ENCODE measurements around the gene MMP17.

Gene MMP17

DNA sequence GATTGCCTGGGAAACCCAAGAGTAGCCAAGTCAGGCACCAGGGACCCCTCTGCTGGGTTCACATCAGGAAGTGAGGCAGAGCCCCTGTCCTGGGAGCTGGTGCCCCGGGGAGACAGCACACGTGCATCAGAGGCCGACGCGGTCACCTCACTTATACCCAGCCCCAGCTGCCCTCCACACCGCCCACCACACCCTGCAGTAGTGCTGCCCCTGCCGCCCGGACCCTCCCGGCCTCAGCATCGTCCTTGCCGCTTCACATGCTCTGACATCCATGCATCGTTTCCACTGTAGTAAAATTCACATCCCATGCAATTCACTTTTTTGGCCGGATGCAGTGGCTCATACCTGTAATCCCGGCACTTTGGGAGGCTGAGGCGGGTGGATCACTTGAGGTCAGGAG is 14.0 kb downstream of the MMP17 start:
- no peaks in the 10 kb centered on the region for H3K4me1 ChIP-seq (ENCODE audit: low read length)
- no peak overlapping the region for H3K4me3 ChIP-seq (ENCODE audit: low read length)
- no peaks in the 10 kb centered on the region; the same call in 1 of the 2 replicates for H3K27me3 ChIP-seq (replicated peaks; ENCODE audit: insufficient read depth, low read length)
- no peak overlapping the region for H3K4me2 ChIP-seq (ENCODE audit: low read depth, low read length)
- no peaks in the 10 kb centered on the region for H3K9me2 ChIP-seq (replicated peaks; ENCODE audit: insufficient read depth, low read length)
- no peaks in the 10 kb centered on the region for H3F3A ChIP-seq (ENCODE audit: insufficient read depth, low read length)
- H3K9me3 ChIP-seq (replicated peaks; ENCODE audit: insufficient read depth, low read length): no peaks in the 10 kb centered on the region
- H3K79me2 ChIP-seq (ENCODE audit: low read length): no peaks in the 10 kb centered on the region
- no peaks in the 10 kb centered on the region for H3K36me3 ChIP-seq (replicated peaks; ENCODE audit: insufficient read depth, low read length)
- H3K9ac ChIP-seq (ENCODE audit: low read length): no peak overlapping the region
- H3K27ac ChIP-seq (ENCODE audit: low read length): no peak overlapping the region
- no peak for DNase-seq
- TF ChIP-seq, protein P1, sequence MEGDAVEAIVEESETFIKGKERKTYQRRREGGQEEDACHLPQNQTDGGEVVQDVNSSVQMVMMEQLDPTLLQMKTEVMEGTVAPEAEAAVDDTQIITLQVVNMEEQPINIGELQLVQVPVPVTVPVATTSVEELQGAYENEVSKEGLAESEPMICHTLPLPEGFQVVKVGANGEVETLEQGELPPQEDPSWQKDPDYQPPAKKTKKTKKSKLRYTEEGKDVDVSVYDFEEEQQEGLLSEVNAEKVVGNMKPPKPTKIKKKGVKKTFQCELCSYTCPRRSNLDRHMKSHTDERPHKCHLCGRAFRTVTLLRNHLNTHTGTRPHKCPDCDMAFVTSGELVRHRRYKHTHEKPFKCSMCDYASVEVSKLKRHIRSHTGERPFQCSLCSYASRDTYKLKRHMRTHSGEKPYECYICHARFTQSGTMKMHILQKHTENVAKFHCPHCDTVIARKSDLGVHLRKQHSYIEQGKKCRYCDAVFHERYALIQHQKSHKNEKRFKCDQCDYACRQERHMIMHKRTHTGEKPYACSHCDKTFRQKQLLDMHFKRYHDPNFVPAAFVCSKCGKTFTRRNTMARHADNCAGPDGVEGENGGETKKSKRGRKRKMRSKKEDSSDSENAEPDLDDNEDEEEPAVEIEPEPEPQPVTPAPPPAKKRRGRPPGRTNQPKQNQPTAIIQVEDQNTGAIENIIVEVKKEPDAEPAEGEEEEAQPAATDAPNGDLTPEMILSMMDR (IDR thresholded peaks at IDR 0.05; ENCODE audit: low read length): no peak
- TF ChIP-seq EZH2 (optimal IDR thresholded peaks at IDR 0.05; ENCODE audit: low read depth, low read length): no peak
- no peak for TF ChIP-seq EZH2phosphoT487 (IDR thresholded peaks at IDR 0.05; ENCODE audit: low read length)
- no peaks in the 10 kb centered on the region for H4K20me1 ChIP-seq (ENCODE audit: insufficient read depth, low read length)
- H2AFZ ChIP-seq (ENCODE audit: low read length): no peak overlapping the region

DNA sequence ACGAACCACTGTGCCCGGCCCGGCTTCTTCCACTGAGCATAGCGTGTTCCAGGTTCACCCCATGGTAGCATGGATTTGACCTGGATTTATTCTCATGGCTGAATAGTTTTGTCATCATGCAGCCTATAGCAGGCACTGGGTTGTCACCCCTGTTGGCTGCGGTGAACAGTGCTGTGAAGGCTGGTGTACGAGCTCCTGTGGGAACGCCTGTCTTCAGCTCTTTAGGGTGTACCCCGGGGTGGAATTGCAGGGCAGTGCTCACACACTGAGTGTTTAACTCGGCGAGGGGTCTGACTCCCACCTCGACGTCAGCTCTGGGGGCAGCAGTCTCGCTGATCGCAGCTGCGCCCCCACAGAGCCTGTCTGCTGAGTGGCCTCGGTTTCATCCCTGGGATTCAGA is 15.3 kb downstream of the MMP17 start:
- Histone ChIP-seq H3K36me3 (replicated peaks; ENCODE audit: insufficient read depth, low read length) (no peaks in the 10 kb centered on the region), H3K9me3 (replicated peaks; ENCODE audit: insufficient read depth, low read length) (no peaks in the 10 kb centered on the region), H3K9ac (ENCODE audit: low read length) (no peak overlapping the region), H3K4me2 (ENCODE audit: low read depth, low read length) (no peak overlapping the region), H2AFZ (ENCODE audit: low read length) (no peak overlapping the region), H3K27me3 (replicated peaks; ENCODE audit: insufficient read depth, low read length) (no peaks in the 10 kb centered on the region; the same call in 1 of the 2 replicates), H3K79me2 (ENCODE audit: low read length) (no peaks in the 10 kb centered on the region), H3F3A (ENCODE audit: insufficient read depth, low read length) (no peaks in the 10 kb centered on the region), H3K27ac (ENCODE audit: low read length) (no peak overlapping the region), H3K4me1 (ENCODE audit: low read length) (no peaks in the 10 kb centered on the region), H3K9me2 (replicated peaks; ENCODE audit: insufficient read depth, low read length) (no peaks in the 10 kb centered on the region), H3K4me3 (ENCODE audit: low read length) (no peak overlapping the region), H4K20me1 (ENCODE audit: insufficient read depth, low read length) (no peaks in the 10 kb centered on the region)
- no peak for TF ChIP-seq EZH2phosphoT487 (IDR thresholded peaks at IDR 0.05; ENCODE audit: low read length)
- DNase-seq: no peak

DNA sequence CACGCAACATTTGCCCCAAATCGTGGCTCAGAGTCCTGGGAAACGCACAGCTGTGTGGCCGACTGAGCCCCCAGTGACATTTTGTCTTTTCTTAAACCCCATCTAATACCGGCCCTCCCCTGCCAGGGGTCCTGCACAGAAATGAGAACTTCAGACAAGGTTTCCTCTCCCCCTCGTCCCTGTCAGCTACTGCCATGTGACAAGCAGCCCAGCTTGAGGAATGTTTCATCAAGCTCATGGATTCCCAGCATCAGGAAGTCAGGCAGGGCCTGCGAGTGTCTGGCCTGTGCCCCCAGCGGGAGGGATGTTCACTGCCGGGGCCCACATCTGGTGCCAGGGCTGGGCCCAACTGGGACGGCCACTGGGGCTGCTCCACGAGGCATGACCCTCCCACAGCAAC is 15.9 kb downstream of the MMP17 start:
- no peak for DNase-seq
- Histone ChIP-seq H3K36me3 (replicated peaks; ENCODE audit: insufficient read depth, low read length) (no peaks in the 10 kb centered on the region), H3K27me3 (replicated peaks; ENCODE audit: insufficient read depth, low read length) (no peaks in the 10 kb centered on the region; the same call in 1 of the 2 replicates), H3K4me2 (ENCODE audit: low read depth, low read length) (no peak overlapping the region), H4K20me1 (ENCODE audit: insufficient read depth, low read length) (no peaks in the 10 kb centered on the region), H3F3A (ENCODE audit: insufficient read depth, low read length) (no peaks in the 10 kb centered on the region), H3K4me3 (ENCODE audit: low read length) (no peak overlapping the region), H3K27ac (ENCODE audit: low read length) (no peak overlapping the region), H3K9me3 (replicated peaks; ENCODE audit: insufficient read depth, low read length) (no peaks in the 10 kb centered on the region), H3K9me2 (replicated peaks; ENCODE audit: insufficient read depth, low read length) (no peaks in the 10 kb centered on the region), H3K9ac (ENCODE audit: low read length) (no peak overlapping the region), H2AFZ (ENCODE audit: low read length) (no peak overlapping the region), H3K79me2 (ENCODE audit: low read length) (no peaks in the 10 kb centered on the region), H3K4me1 (ENCODE audit: low read length) (no peaks in the 10 kb centered on the region)
- no peak for TF ChIP-seq EZH2phosphoT487 (IDR thresholded peaks at IDR 0.05; ENCODE audit: low read length)
- TF ChIP-seq, protein P1 (IDR thresholded peaks at IDR 0.05; ENCODE audit: low read length): no peak
- no peak for TF ChIP-seq EZH2 (optimal IDR thresholded peaks at IDR 0.05; ENCODE audit: low read depth, low read length)

DNA sequence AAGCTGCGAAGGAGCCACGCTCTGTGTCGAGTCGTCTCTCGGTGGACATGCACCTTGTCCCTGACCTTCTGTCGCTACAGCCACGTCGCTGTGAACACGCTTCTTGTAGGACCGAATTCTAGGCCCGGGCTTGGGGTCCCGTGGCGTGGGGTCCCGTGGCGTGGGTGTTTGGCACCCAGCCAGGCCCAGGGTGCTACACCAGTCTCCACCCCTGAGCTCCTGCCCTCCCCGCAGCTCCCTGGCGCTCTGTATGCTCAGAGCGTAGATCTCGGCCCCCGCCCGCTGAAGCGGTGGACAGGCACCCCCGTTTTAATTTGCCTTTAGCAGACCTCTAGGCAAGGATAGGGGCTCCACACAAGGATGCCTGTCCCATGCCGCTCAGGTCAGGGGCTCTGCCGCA is 16.5 kb downstream of the MMP17 start:
- Histone ChIP-seq H3K9me3 (replicated peaks; ENCODE audit: insufficient read depth, low read length) (no peaks in the 10 kb centered on the region), H3K4me2 (ENCODE audit: low read depth, low read length) (no peak overlapping the region), H3K36me3 (replicated peaks; ENCODE audit: insufficient read depth, low read length) (no peaks in the 10 kb centered on the region), H4K20me1 (ENCODE audit: insufficient read depth, low read length) (no peaks in the 10 kb centered on the region), H3K27me3 (replicated peaks; ENCODE audit: insufficient read depth, low read length) (no peaks in the 10 kb centered on the region; the same call in 1 of the 2 replicates), H3K4me1 (ENCODE audit: low read length) (no peaks in the 10 kb centered on the region), H3K9me2 (replicated peaks; ENCODE audit: insufficient read depth, low read length) (no peaks in the 10 kb centered on the region), H3K79me2 (ENCODE audit: low read length) (no peaks in the 10 kb centered on the region), H3K4me3 (ENCODE audit: low read length) (no peak overlapping the region), H2AFZ (ENCODE audit: low read length) (no peak overlapping the region), H3K9ac (ENCODE audit: low read length) (no peak overlapping the region), H3K27ac (ENCODE audit: low read length) (no peak overlapping the region), H3F3A (ENCODE audit: insufficient read depth, low read length) (no peaks in the 10 kb centered on the region)
- DNase-seq: no peak
- no peak for TF ChIP-seq EZH2phosphoT487 (IDR thresholded peaks at IDR 0.05; ENCODE audit: low read length)
- TF ChIP-seq EZH2 (optimal IDR thresholded peaks at IDR 0.05; ENCODE audit: low read depth, low read length): no peak
- TF ChIP-seq, protein P1 (IDR thresholded peaks at IDR 0.05; ENCODE audit: low read length): no peak
